ENCODE results near the gene CHGA. TPM values are rescaled to one million over a fixed set of nuclear protein-coding genes. Genes with fewer than 3 reads are reported as not detected.

Gene CHGA
- total and polyA plus RNA-seq, 2 of the 13 experiments (the other 11 are each of a cell fraction or from before 2014, with no cell fraction given) = not detected

- intact Hi-C loops (cut with micrococcal nuclease; ENCODE audit: unreplicated experiment) = no loop called here
- Histone ChIP-seq H3K36me3 (replicated peaks in 1 of 2; ENCODE audit: control insufficient read depth in 1 of 2, insufficient read depth in 2 of 2, low read length in 2 of 2) (no peaks in the 10 kb centered on the region), H3K79me2 (ENCODE audit: insufficient read depth, low read length) (no peaks in the 10 kb centered on the region), H2AFZ (ENCODE audit: low read length) (no peak overlapping the region), H3K4me3 (replicated peaks in 1 of 3; ENCODE audit: insufficient read depth in 1 of 3, low read depth in 2 of 3, low read length in 3 of 3) (no peak overlapping the region), H3K9me3 (ENCODE audit: low read length) (no peaks in the 10 kb centered on the region), H3K27ac (ENCODE audit: extremely low read length, insufficient read depth, low read length) (no peak overlapping the region), H3K9ac (ENCODE audit: insufficient read depth, low read depth, low read length) (no peak overlapping the region), H3K4me2 (ENCODE audit: low read depth, low read length) (no peak overlapping the region), H4K20me1 (ENCODE audit: insufficient read depth, low read length) (0 out of 2 replicates have a peak, but pooled peaks cover 4% of the 10 kb centered on the region), H3K4me1 (ENCODE audit: insufficient read depth, low read length) (no peaks in the 10 kb centered on the region), H3K27me3 (ENCODE audit: control insufficient read depth in 1 of 2, insufficient read depth in 2 of 2, low read length in 2 of 2) (peaks cover 2 to 3% of the 10 kb centered on the region in 2 experiments; a peak in 2 of 5 replicates)
- no TSS peak for BruUV-seq (replicated peaks)
- FAIRE-seq (no peak), DNase-seq (ENCODE audit: low spot score) (no peak), ATAC-seq (no peak)
- CTCF ChIA-PET (ENCODE audit: low intra/inter-chr PET ratio, low total read pairs) = no interaction called here
- POLR2A ChIA-PET = no interaction called here
- WGBS (ENCODE audit: low lambda C conversion rate) = 9% methylated on average over 7 of the region's 7 CpGs
- in situ Hi-C loops (cut with HindIII; ENCODE audit: extremely low pct_ligation_motif_present, low pct_unique_long_range_greater_than_20kb) = no loop called here
- TF ChIP-seq FOXJ3 (CRISPR knock-in tag; IDR thresholded peaks at IDR 0.05; ENCODE audit: borderline replicate concordance) (no peak), TFDP2 (CRISPR knock-in tag; IDR thresholded peaks at IDR 0.05) (no peak), ZNF225 (CRISPR knock-in tag; IDR thresholded peaks at IDR 0.05) (no peak)
Measured at GRCh38 chr14:92917956-92918355, 5.0 kb upstream of the CHGA start.

- Histone ChIP-seq H3K4me2 (ENCODE audit: low read depth, low read length) (no peak overlapping the region), H3K4me3 (replicated peaks in 1 of 3; ENCODE audit: insufficient read depth in 1 of 3, low read depth in 2 of 3, low read length in 3 of 3) (no peak overlapping the region), H3K27me3 (ENCODE audit: control insufficient read depth in 1 of 2, insufficient read depth in 2 of 2, low read length in 2 of 2) (peaks cover 2 to 3% of the 10 kb centered on the region in 2 experiments; a peak in 2 of 5 replicates), H3K9ac (ENCODE audit: insufficient read depth, low read depth, low read length) (no peak overlapping the region), H3K36me3 (replicated peaks in 1 of 2; ENCODE audit: control insufficient read depth in 1 of 2, insufficient read depth in 2 of 2, low read length in 2 of 2) (no peaks in the 10 kb centered on the region), H3K9me3 (ENCODE audit: low read length) (no peaks in the 10 kb centered on the region), H3K4me1 (ENCODE audit: insufficient read depth, low read length) (no peaks in the 10 kb centered on the region), H2AFZ (ENCODE audit: low read length) (no peak overlapping the region), H3K79me2 (ENCODE audit: insufficient read depth, low read length) (no peaks in the 10 kb centered on the region), H4K20me1 (ENCODE audit: insufficient read depth, low read length) (0 out of 2 replicates have a peak, but pooled peaks cover 4% of the 10 kb centered on the region), H3K27ac (ENCODE audit: extremely low read length, insufficient read depth, low read length) (no peak overlapping the region)
- WGBS (ENCODE audit: low lambda C conversion rate) = 75% methylated on average over 15 of the region's 15 CpGs
- no peak for DNase-seq (ENCODE audit: low spot score)
- no TSS peak for BruUV-seq (replicated peaks)
- ChIA-PET CTCF (ENCODE audit: low intra/inter-chr PET ratio, low total read pairs) (no interaction called here), POLR2A (no interaction called here)
- ATAC-seq = no peak
- no peak for FAIRE-seq
- intact Hi-C loops (cut with micrococcal nuclease; ENCODE audit: unreplicated experiment) = no loop called here
- in situ Hi-C loops (cut with HindIII; ENCODE audit: extremely low pct_ligation_motif_present, low pct_unique_long_range_greater_than_20kb) = no loop called here
- TF ChIP-seq HIVEP1 (CRISPR knock-in tag; IDR thresholded peaks at IDR 0.05) = no peak
- TF ChIP-seq, protein P1, sequence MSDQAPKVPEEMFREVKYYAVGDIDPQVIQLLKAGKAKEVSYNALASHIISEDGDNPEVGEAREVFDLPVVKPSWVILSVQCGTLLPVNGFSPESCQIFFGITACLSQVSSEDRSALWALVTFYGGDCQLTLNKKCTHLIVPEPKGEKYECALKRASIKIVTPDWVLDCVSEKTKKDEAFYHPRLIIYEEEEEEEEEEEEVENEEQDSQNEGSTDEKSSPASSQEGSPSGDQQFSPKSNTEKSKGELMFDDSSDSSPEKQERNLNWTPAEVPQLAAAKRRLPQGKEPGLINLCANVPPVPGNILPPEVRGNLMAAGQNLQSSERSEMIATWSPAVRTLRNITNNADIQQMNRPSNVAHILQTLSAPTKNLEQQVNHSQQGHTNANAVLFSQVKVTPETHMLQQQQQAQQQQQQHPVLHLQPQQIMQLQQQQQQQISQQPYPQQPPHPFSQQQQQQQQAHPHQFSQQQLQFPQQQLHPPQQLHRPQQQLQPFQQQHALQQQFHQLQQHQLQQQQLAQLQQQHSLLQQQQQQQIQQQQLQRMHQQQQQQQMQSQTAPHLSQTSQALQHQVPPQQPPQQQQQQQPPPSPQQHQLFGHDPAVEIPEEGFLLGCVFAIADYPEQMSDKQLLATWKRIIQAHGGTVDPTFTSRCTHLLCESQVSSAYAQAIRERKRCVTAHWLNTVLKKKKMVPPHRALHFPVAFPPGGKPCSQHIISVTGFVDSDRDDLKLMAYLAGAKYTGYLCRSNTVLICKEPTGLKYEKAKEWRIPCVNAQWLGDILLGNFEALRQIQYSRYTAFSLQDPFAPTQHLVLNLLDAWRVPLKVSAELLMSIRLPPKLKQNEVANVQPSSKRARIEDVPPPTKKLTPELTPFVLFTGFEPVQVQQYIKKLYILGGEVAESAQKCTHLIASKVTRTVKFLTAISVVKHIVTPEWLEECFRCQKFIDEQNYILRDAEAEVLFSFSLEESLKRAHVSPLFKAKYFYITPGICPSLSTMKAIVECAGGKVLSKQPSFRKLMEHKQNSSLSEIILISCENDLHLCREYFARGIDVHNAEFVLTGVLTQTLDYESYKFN (CRISPR knock-in tag; conservative IDR thresholded peaks at IDR 0.05) = no peak
- TF ChIP-seq MEIS2 (CRISPR knock-in tag; IDR thresholded peaks at IDR 0.05) = no peak
- TF ChIP-seq, protein P2, sequence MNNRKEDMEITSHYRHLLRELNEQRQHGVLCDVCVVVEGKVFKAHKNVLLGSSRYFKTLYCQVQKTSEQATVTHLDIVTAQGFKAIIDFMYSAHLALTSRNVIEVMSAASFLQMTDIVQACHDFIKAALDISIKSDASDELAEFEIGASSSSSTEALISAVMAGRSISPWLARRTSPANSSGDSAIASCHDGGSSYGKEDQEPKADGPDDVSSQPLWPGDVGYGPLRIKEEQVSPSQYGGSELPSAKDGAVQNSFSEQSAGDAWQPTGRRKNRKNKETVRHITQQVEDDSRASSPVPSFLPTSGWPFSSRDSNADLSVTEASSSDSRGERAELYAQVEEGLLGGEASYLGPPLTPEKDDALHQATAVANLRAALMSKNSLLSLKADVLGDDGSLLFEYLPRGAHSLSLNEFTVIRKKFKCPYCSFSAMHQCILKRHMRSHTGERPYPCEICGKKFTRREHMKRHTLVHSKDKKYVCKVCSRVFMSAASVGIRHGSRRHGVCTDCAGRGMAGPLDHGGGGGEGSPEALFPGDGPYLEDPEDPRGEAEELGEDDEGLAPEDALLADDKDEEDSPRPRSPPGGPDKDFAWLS (CRISPR knock-in tag; IDR thresholded peaks at IDR 0.05; ENCODE audit: borderline replicate concordance) = no peak
- TF ChIP-seq, protein P3, sequence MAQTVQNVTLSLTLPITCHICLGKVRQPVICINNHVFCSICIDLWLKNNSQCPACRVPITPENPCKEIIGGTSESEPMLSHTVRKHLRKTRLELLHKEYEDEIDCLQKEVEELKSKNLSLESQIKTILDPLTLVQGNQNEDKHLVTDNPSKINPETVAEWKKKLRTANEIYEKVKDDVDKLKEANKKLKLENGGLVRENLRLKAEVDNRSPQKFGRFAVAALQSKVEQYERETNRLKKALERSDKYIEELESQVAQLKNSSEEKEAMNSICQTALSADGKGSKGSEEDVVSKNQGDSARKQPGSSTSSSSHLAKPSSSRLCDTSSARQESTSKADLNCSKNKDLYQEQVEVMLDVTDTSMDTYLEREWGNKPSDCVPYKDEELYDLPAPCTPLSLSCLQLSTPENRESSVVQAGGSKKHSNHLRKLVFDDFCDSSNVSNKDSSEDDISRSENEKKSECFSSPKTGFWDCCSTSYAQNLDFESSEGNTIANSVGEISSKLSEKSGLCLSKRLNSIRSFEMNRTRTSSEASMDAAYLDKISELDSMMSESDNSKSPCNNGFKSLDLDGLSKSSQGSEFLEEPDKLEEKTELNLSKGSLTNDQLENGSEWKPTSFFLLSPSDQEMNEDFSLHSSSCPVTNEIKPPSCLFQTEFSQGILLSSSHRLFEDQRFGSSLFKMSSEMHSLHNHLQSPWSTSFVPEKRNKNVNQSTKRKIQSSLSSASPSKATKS (CRISPR knock-in tag; IDR thresholded peaks at IDR 0.05) = no peak
Measured at GRCh38 chr14:92920001-92920400, 2.9 kb upstream of the CHGA start.
